GM21360 (cell line): Measurements from ENCODE around the gene ZNF592.
A peak's percentile ranks its signal among the peaks of the same experiment; 100 is the strongest.
"Not testable (repeated sequence)": the region's sequence is repeated elsewhere in the genome, so short reads cannot be mapped to it uniquely, and the experiment has no call there.

Source experiments
- ATAC-seq: cut with Tn5 transposase; IDR thresholded peaks from one replicate; pipeline ENCODE4 v1.9.1; 2021; ENCODE audit warnings: mild to moderate bottlenecking, moderate library complexity; ENCODE audit not compliant: unreplicated experiment

Gene ZNF592

DNA sequence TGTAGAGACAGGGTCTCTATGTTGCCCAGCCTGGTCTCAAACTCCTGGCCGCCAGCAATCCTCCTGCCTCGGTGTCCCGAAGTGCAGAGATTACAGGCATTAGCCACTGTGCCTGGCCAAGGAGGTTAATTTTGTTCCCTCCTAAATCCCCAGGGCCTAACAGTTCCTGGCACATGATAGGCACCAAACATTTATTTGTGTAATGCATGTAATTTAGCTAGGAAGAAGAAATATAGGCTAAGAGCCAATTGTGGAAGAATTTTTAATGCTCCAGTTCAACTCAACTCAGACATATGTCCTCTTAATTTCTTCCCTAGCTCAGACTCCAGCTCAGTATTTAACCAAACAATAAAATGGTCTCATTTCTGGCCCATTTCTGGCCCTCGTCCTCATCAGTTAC, 7.7 kb upstream of the ZNF592 start:
- no peak for ATAC-seq

GRCh38 chr15:84741121-84741520, 7.3 kb upstream of the ZNF592 start:
- no peak for ATAC-seq

DNA sequence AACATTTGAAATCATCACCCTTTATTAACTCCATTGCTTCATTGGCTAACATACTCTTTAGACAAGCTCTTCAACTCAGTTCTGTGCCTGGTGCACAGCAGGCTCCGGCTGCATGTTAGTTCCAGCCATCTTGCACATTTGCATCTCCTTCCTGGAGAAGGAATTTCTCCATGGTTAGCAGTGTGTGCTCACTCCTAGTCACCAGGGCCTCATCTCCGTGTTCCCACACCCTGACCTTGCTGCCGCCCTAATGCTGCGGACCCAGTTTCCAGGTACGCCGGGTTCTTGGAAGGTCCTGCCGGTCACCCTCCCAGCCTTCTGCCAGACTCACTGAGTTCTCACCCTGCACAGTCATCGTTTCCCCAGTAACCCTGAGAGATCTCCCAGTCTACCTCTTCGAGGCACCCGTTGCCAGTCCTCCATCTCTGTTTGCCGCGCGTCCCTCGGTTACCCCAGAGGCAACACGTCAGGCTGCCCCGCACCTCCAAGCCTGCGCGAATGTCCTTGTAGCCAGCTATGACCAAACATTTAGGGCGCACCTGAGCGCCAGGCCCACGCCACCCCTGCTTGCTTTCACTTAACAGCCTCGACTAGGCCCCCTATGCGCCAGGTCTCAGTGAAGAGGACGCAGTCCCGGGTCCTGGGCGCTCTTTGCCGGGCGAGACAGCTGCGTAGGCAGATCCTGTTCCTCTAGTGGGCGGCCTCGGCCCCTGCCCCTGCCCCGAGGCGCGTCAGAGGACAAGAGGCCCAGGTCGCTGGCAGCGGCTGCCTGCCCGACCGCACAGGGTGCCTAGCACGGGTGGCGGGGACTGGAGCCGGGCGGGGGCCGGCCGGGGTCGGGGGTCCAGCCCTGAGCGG, 747 bp upstream of the ZNF592 start:
- peak; percentile 41 for ATAC-seq

DNA sequence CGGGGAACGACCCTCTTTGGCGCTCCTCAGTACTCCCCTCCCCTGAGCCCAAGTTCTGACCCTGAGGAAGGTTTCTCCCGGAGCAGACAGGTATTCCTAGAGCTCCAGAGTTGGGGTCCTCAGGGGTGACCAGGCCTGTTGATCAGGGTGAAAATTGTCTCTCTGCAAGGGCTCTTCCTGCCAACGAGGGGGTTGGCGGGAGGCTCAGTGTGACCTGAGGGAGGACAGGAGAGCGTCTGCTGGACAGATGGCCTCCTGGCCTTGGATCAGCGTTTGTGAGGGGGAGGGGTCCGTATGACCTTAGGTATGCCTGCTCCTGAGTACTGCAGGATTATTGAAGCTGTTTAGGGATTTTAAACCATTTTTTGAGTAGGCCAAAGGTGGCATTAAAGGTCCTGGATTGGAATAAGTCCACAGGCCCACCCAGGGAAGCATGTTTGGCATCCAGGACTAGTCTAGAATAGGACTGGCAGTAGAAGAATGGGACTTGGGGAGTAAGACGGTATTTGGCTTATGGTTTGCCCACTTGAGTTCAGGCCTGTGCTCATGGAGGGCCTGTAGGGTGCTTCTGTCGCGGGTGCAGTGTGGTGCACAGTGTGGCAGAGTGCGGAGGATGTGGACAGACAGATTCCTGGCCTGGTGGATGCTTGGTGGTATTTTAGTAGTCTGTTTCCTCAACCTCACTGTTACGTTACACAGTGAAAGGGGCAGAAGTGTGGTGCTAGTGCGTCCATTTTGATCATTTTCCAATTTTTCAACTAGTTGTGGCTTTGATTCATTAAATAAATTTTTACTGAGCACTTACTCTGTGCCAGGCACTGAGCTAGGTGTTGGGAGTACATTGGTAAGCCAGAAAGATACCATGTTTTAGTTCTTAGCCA, 959 bp downstream of the ZNF592 start:
- ATAC-seq: no peak

GRCh38 chr15:84750583-84751092, 2.2 kb downstream of the ZNF592 start:
- ATAC-seq: peak; percentile 34

DNA sequence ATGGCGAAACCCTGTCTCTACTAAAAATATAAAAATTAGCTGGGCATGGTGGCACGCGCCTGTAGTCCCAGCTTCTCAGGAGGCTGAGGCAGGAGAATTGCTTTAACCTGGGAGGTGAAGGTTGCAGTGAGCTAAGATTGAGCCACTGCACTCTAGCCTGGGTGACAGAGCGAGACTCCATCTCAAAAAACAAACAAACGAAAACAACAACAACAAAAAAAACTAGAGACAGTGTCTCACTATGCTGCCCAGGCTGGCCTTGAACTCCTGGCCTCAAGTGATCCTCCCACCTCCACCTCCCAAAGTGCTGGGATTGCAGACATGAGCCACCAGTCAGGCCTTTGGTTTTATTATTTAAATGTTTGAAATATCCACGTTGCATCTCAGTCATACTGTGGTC, 3.3 kb downstream of the ZNF592 start:
- not testable (repeated sequence) for ATAC-seq

DNA sequence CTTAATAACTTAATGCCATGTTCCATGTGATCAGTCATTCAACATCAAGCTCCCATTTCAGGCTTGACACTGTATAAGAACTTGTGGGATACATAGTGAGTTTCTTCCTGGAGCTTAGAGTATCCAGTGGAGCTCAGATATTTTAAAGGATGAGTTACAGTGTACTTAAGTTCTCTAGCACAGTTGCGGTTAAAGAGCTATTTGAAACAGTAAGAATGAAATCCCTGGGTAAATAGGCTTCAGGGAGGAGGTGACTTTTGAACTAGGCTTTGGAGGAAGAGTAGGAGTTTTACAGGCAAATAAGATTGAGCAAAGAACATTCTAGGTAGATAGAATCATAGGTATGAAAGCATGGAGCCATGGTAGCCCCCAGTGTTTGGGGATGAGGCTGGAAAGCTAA, 3.8 kb downstream of the ZNF592 start:
- no peak for ATAC-seq

GRCh38 chr15:84752700-84753099, 4.3 kb downstream of the ZNF592 start:
- ATAC-seq: no peak

- not testable (repeated sequence) for ATAC-seq
Observed at GRCh38 chr15:84754889-84755288, 6.5 kb downstream of the ZNF592 start.

GRCh38 chr15:84755736-84756527, 7.5 kb downstream of the ZNF592 start:
- ATAC-seq: no peak

GRCh38 chr15:84759018-84759417, 10.6 kb downstream of the ZNF592 start:
- ATAC-seq: no peak

DNA sequence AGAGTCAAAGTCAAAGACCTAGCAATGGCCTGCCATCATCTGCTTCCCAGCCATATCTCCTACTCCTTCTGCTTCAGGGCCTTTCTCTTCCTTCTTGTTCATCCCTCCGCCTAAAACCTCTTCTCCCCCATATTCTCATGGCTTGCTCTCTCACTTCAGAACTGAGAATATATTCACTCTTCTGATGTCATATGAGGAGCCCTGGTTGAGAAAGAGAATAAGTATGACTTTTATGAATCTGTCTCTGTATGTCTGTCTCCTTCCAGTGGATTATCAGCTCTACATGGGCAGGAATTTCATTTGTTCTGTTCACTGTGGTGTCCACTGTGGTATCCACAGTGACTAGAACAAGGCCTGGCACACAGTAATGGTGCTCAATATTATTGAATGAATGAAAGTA, 11.8 kb downstream of the ZNF592 start:
- ATAC-seq: no peak

DNA sequence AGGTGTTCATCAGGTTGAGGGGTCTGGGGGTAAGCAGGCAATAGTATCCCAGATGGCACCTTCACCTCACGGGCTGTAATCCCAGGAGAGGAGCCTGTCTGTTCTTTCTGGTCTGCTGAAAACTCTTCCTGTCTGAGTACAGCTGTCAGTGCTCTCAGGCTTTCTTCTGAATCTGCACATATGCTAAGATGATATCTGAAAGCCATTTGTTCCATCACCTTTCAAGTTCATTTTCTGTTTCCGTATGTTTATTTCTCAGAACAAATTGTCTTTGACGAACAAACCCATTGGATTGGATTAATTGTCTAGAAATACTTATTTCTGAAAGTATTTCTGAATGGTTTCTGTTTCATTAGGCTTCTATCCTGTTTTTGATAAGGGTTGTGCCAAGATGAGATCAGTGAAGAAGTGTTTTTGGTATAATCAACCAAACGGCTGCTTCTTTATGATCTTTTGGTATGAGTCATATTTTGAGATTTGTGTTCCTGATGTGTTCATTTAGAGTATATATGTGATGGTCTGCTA, 13.3 kb downstream of the ZNF592 start:
- peak; percentile 58 for ATAC-seq

DNA sequence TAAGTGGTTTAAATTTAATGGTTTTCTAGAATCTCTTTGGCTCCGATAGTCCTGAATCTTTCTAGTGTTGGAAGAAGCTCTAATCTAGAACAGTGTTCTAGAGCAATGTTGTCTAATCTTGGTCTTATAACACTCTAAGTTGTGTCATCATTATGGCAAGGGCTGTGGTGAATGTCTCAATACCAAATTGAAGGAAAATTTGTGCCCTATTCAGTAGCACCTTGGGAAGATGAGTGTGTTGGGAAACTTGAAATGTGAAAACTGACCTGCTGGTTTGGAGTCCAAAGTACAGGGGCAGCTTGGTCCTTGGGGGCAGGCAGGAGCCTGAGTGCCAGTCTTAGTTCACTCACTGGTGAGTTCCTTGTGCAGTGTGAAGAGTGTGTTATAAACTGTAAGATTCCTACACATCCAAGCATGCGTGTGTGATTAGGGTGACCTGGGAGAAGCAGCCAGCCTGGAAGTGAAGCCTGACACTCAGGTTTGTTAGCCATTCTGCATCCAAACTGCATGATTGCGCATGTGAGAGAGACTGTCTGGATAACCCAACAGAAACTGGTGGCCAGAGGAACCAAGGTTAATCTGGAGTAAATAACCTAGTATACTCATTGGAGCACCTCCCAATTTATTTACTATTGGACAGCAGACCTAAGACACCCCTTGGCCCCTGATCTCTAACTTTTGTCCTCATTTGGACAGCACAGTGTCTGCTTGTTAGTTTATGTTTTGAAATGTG, 14.6 kb downstream of the ZNF592 start:
- ATAC-seq: no peak

DNA sequence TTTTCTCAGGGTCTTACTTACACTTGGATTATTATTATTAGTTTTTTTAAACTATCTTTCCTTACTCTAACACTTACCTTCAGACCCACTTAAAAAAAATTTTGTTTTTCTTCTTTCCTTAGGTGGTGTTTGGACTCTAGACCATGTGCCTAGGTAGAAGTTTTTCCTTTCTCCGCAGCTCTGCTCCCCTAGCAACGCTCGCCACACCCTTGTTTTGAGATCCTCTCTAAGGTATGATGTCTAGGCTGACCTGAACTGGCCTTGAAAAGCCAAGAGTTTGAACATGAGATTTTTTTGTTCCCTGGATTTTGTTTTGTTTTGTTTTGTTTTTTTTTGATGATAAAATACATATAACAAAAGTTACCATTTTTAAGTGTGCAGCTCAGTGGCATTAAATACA, 16.2 kb downstream of the ZNF592 start:
- no peak for ATAC-seq

- ATAC-seq: no peak
Observed at GRCh38 chr15:84764989-84765388, 16.6 kb downstream of the ZNF592 start.

DNA sequence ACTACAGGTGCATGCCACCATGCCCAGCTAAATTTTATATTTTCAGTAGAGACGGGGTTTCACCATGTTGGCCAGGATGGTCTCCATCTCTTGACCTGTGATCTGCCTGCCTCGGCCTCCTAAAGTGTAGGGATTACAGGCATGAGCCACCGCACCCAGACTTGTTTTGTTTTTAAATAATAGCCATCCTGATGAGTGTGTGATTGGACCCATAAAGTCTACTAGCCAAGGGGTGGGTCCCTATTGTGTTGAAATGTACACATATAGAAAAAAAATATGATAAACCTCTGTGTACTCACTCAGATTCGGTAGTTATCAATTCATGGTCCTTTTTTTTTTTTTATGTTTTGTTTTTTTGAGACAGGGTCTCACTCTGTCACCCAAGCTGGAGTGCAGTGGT, 17.3 kb downstream of the ZNF592 start:
- ATAC-seq: no peak

- no peak for ATAC-seq
Observed at GRCh38 chr15:84766461-84767035, 18.2 kb downstream of the ZNF592 start.

- no peak for ATAC-seq
Observed at GRCh38 chr15:84772031-84772430, 23.6 kb downstream of the ZNF592 start.

- ATAC-seq: no peak
Observed at GRCh38 chr15:84772467-84772866, 24.1 kb downstream of the ZNF592 start.
